K562 (cell line): ENCODE results near the gene FBRS. TPM values are rescaled to one million over a fixed set of nuclear protein-coding genes. Genes with fewer than 3 reads are reported as not detected.

Source experiments
- ATAC-seq: fragments of 200-7000 bp; cut with Tn5 transposase; 3 replicates; pipeline ENCODE4 v1.9.1; 2020; ENCODE audit warnings: moderate library complexity
- BruUV-seq: library from RNA; stranded (reverse); fragments of 400-500 nt; replicated peaks from 2 replicates; lab custom pipeline; 2021; lab: Mats Ljungman, UMichigan
- CTCF ChIA-PET: fragments of 300-600 bp; formaldehyde crosslinking; extraction: SDS; loops from one replicate; lab custom pipeline; 2021; ENCODE audit warnings: low intra/inter-chr PET ratio; lab: Yijun Ruan, JAX
- POLR2A ChIA-PET: fragments of 300-600, 350-650 bp; sonication (Branson Sonifier 250); formaldehyde crosslinking; extraction: SDS; loops from one replicate; lab custom pipeline; 2021; ENCODE audit warnings: antibody characterized with exemption, inconsistent platforms; lab: Yijun Ruan, JAX
- DNase-seq, 4 experiments: peaks; one replicate each; pipeline versions ENCODE4 v3.0.0 to v3.0.0-alpha.2; 2011 to 2018; ENCODE audit warnings: low spot score in 3 of 4, mixed read lengths in 3 of 4; ENCODE audit errors: extremely low read depth in 1 of 4
- FAIRE-seq: peaks from 2 replicates; lab custom pipeline; 2011; peaks lifted over from hg19 to GRCh38; lab: Jason Lieb, UNC
- H2AFZ ChIP-seq: 2 replicates; pipeline ENCODE4 v1.6.0; 2011; ENCODE audit warnings: low read depth, low read length, control low read depth, inconsistent platforms
- H3K27ac ChIP-seq: fragments of 200-600 bp; 3 replicates; pipeline ENCODE4 v1.8.0; 2011; ENCODE audit warnings: low read depth, mild to moderate bottlenecking, control low read depth, inconsistent platforms, low read length, moderate library complexity, mixed read lengths; ENCODE audit errors: extremely low read depth
- H3K27me3 ChIP-seq, 2 experiments: fragments of 300-600 bp in 1 of 2; 2 replicates in 1 of 2; 3 replicates in 1 of 2; pipeline versions ENCODE4 v1.6.0 to v1.8.0; 2011; ENCODE audit warnings: inconsistent platforms in 2 of 2, low read length in 2 of 2, mild to moderate bottlenecking in 1 of 2, mixed read lengths in 1 of 2, moderate library complexity in 1 of 2; ENCODE audit not compliant: control insufficient read depth in 2 of 2, insufficient read depth in 2 of 2
- H3K36me3 ChIP-seq: fragments of 300-600 bp; 3 replicates; pipeline ENCODE4 v1.8.0; 2011; ENCODE audit warnings: mild to moderate bottlenecking, low read length, inconsistent platforms; ENCODE audit not compliant: control insufficient read depth, insufficient read depth
- H3K4me1 ChIP-seq, 2 experiments: fragments of 200-600 bp in 1 of 2; replicated peaks in 1 of 2; 2 replicates in 1 of 2; 3 replicates in 1 of 2; pipeline versions ENCODE4 v1.5.1 to v1.8.0; 2011; ENCODE audit warnings: inconsistent platforms in 2 of 2, low read length in 2 of 2, mild to moderate bottlenecking in 1 of 2, mixed read lengths in 1 of 2, moderate library complexity in 1 of 2; ENCODE audit not compliant: control insufficient read depth in 2 of 2, insufficient read depth in 2 of 2
- H3K4me2 ChIP-seq: 2 replicates; pipeline ENCODE4 v1.6.1; 2011; ENCODE audit warnings: low read length, control low read depth, inconsistent platforms, mixed read lengths; ENCODE audit not compliant: insufficient read depth
- H3K4me3 ChIP-seq: fragments of 200-600 bp; sonication (generic), shearing (Covaris generic); 2 replicates; pipeline ENCODE4 v1.5.1; 2016; ENCODE audit warnings: control low read depth, inconsistent platforms
- H3K79me2 ChIP-seq: fragments of 200-600 bp; 3 replicates; pipeline ENCODE4 v1.8.0; 2011; ENCODE audit warnings: low read length, inconsistent platforms; ENCODE audit not compliant: control insufficient read depth, insufficient read depth
- H3K9ac ChIP-seq, 2 experiments: 2 replicates each; pipeline versions ENCODE4 v1.6.0 to v1.6.1; 2011; ENCODE audit warnings: low read depth in 2 of 2, low read length in 2 of 2, control low read depth in 1 of 2, inconsistent platforms in 1 of 2, mild to moderate bottlenecking in 1 of 2, mixed read lengths in 1 of 2; ENCODE audit not compliant: insufficient read depth in 1 of 2
- H3K9me1 ChIP-seq: one replicate; pipeline ENCODE4 v1.6.0; 2011; ENCODE audit warnings: inconsistent platforms, mild to moderate bottlenecking, low read length, moderate library complexity; ENCODE audit not compliant: control insufficient read depth, insufficient read depth
- H3K9me3 ChIP-seq: replicated peaks from 2 replicates; pipeline ENCODE4 v1.5.1; 2011; ENCODE audit warnings: low read depth, low read length, inconsistent platforms; ENCODE audit not compliant: control insufficient read depth, insufficient read depth
- H4K20me1 ChIP-seq: replicated peaks from 2 replicates; pipeline ENCODE4 v1.6.1; 2011; ENCODE audit warnings: low read length, inconsistent platforms, mixed read lengths; ENCODE audit not compliant: control insufficient read depth, insufficient read depth
- CHCHD3 ChIP-seq: fragments of 250-450 bp; sonication (Bioruptor Pico); IDR thresholded peaks from 2 replicates; pipeline ENCODE4 v2.1.2; 2022; ENCODE audit warnings: mild to moderate bottlenecking
- CTCF ChIP-seq, 3 experiments: IDR thresholded peaks in 2 of 3; conservative IDR thresholded peaks in 1 of 3; 2 replicates each; pipeline ENCODE4 v1.5.1; 2011 to 2012; ENCODE audit warnings: low read length in 3 of 3, mild to moderate bottlenecking in 3 of 3, control low read depth in 2 of 3, improper control_type of control experiment in 1 of 3, inconsistent platforms in 1 of 3, low read depth in 1 of 3, mixed read lengths in 1 of 3, moderate library complexity in 1 of 3; ENCODE audit not compliant: insufficient read depth in 2 of 3
- KHSRP ChIP-seq: fragments of 450-650 bp; IDR thresholded peaks from 2 replicates; pipeline ENCODE4 v1.6.1; 2017
- NR2C1 ChIP-seq, 2 experiments: fragments of 450-650 bp; IDR thresholded peaks; 2 replicates each; pipeline ENCODE4 v1.6.1; 2017; ENCODE audit warnings: mild to moderate bottlenecking in 2 of 2, antibody characterized with exemption in 1 of 2, inconsistent platforms in 1 of 2, missing compliant biosample characterization in 1 of 2, missing genetic modification characterization in 1 of 2
- POLR2G ChIP-seq: fragments of 200-400 bp; formaldehyde crosslinking; IDR thresholded peaks from 2 replicates; pipeline ENCODE4 v1.6.1; 2017; ENCODE audit warnings: low read depth, mild to moderate bottlenecking, antibody characterized with exemption, low read length, moderate library complexity
- PRDM10 ChIP-seq: fragments of 450-650 bp; IDR thresholded peaks from 2 replicates; pipeline ENCODE4 v1.6.1; 2018; ENCODE audit not compliant: partially characterized antibody
- RBFOX2 ChIP-seq: fragments of 200-400 bp; formaldehyde crosslinking; IDR thresholded peaks from 2 replicates; pipeline ENCODE4 v1.6.1; 2017; ENCODE audit warnings: low read depth, mild to moderate bottlenecking, low read length, moderate library complexity
- VEZF1 ChIP-seq: fragments of 200-800 bp; sonication (Bioruptor generic); IDR thresholded peaks from 2 replicates; pipeline ENCODE4 v1.6.1; 2017; ENCODE audit warnings: missing genetic modification characterization, missing compliant biosample characterization
- WGBS: fragments of 100-300 bp; shearing (Covaris generic); methylation state at CpG from one replicate; pipeline ENCODE4 v1.1.6; 2016; ENCODE audit warnings: low coverage, mixed read lengths; ENCODE audit not compliant: insufficient coverage; ENCODE audit errors: missing lambda C conversion rate; 5-methylcytosine and 5-hydroxymethylcytosine counted together
- in situ Hi-C: fragments of 300-500 bp; cut with MboI; formaldehyde crosslinking; loops from 4 replicates; pipeline ENCODE4 v1.15.0; 2018; ENCODE audit warnings: inconsistent platforms, mixed read lengths
- intact Hi-C: fragments of 100-400 bp; cut with micrococcal nuclease; formaldehyde crosslinking; loops from 2 replicates; pipeline ENCODE4 v1.14.2; 2022
- polyA plus RNA-seq, 8 experiments: library from polyadenylated mRNA; depleted of rRNA in 4 of 8; stranded (reverse) in 5 of 8; unstranded in 3 of 8; fragments of >200 nt; fragmentation: Nextera tagmentation in 2 of 8; fragmentation: Illumina TruSeq in 1 of 8; extraction: Ambion mirVana in 2 of 8; extraction: Trizol in 1 of 8; gene quantifications; 2 replicates each; pipeline versions ENCODE4 v1.2.1 to v1.2.3, GENCODE V29; 2011 to 2014; ENCODE audit warnings: inconsistent platforms in 1 of 8, missing spikeins in 1 of 8
- total RNA-seq, 7 experiments: library from RNA; depleted of rRNA in 6 of 7; stranded (reverse); fragments of >200 nt in 6 of 7; fragmentation: Illumina TruSeq in 2 of 7; extraction: Trizol in 2 of 7; gene quantifications; 2 replicates each; pipeline versions ENCODE4 v1.2.1 to v1.2.3, GENCODE V29; 2011 to 2021; ENCODE audit warnings: low replicate concordance in 1 of 7

The FBRS gene
- total and polyA plus RNA-seq, 9 of the 15 experiments (the other 6 are each of a cell fraction or from before 2014, with no cell fraction given), result 0.32 to 59.5 (median 13.1) TPM

GRCh38 chr16:30669903-30670824 is 11.9 kb downstream of the FBRS start:
- POLR2A ChIA-PET, result no interaction called here
- in situ Hi-C loops, result no loop called here

More at GRCh38 chr16:30669903-30670824, 11.9 kb downstream of the FBRS start:
- no peak overlapping the region for H3K4me2 ChIP-seq
- H3K36me3 ChIP-seq, result peaks cover 57% of the 10 kb centered on the region; the same call in 2 of the 3 replicates
- no peaks in the 10 kb centered on the region; the same call in 2 of the 3 replicates for H3K79me2 ChIP-seq
- BruUV-seq, result TSS peak; percentile 47
- FAIRE-seq (no peak), ATAC-seq (peak; percentile 70), DNase-seq (no peak)
- H3K9ac ChIP-seq, result peak overlapping the region in 1 of 2 experiments; percentile 4; a peak in 2 of 4 replicates
- H3K27me3 ChIP-seq, result no peaks in the 10 kb centered on the region
- H3K4me3 ChIP-seq, result no peak overlapping the region
- 86% methylated on average over 12 of the region's 14 CpGs for WGBS
- no peaks in the 10 kb centered on the region for H3K9me3 ChIP-seq
- 0 out of 2 replicates have a peak, but pooled peaks cover 3% of the 10 kb centered on the region for H4K20me1 ChIP-seq
- CTCF ChIA-PET, result no interaction called here
- H2AFZ ChIP-seq, result no peak overlapping the region
- TF ChIP-seq CHCHD3 (CRISPR knock-in tag) (no peak), NR2C1 (IDR thresholded peaks at IDR 0.05) (no peak), NR2C1 (tag; IDR thresholded peaks at IDR 0.05) (peak; percentile 5; the same call in 1 of the 2 replicates), RBFOX2 (peak; percentile 43), POLR2G (peak; percentile 59), KHSRP (no peak), CTCF (IDR thresholded peaks at IDR 0.05 in 2 of 3, conservative IDR thresholded peaks at IDR 0.05 in 1 of 3; ENCODE audit: insufficient read depth in 2 of 3, low read depth in 1 of 3, low read length in 3 of 3) (peak; percentile 26 to 36 (median 36); a peak in 3 of 6 replicates), PRDM10 (no peak), VEZF1 (0 out of 2 replicates have a peak, but pooled peaks have one; percentile 22)
- H3K4me1 ChIP-seq, result peaks cover under 1 to 17% of the 10 kb centered on the region in 2 experiments; a peak in 4 of 5 replicates
- H3K9me1 ChIP-seq, result no peaks in the 10 kb centered on the region
- intact Hi-C loops, result no loop called here
- no peak overlapping the region for H3K27ac ChIP-seq
